Calu3 (cell line): Measurements from ENCODE around the gene IRF2. TPM values are rescaled to one million over a fixed set of nuclear protein-coding genes. Genes with fewer than 3 reads are reported as not detected.

Experiments
- BruUV-seq: library from RNA; stranded (reverse); fragments of 400-500 nt; replicated peaks from 2 replicates; lab custom pipeline; 2021; lab: Mats Ljungman, UMichigan
- CTCF ChIA-PET: fragments of 300-600 bp; sonication (Branson Sonifier 250); formaldehyde crosslinking; loops from one replicate; lab custom pipeline; 2022; ENCODE audit warnings: antibody characterized with exemption; lab: Charles Lee
- DNase-seq: peaks from one replicate; pipeline ENCODE4 v3.0.0; 2022
- H3K27ac Mint-ChIP-seq: one replicate; pipeline ENCODE4 v1.8.0; 2022; ENCODE audit warnings: mixed read lengths; ENCODE audit not compliant: unreplicated experiment
- H3K27me3 Mint-ChIP-seq: one replicate; pipeline ENCODE4 v1.8.0; 2022; ENCODE audit warnings: mixed read lengths; ENCODE audit not compliant: unreplicated experiment
- H3K36me3 Mint-ChIP-seq: one replicate; pipeline ENCODE4 v1.8.0; 2022; ENCODE audit warnings: mild to moderate bottlenecking, moderate library complexity, mixed read lengths; ENCODE audit not compliant: insufficient read depth, unreplicated experiment
- H3K4me1 Mint-ChIP-seq: one replicate; pipeline ENCODE4 v1.8.0; 2022; ENCODE audit warnings: mild to moderate bottlenecking, low read depth, mixed read lengths; ENCODE audit not compliant: unreplicated experiment
- H3K4me3 Mint-ChIP-seq: one replicate; pipeline ENCODE4 v1.8.0; 2022; ENCODE audit warnings: mild to moderate bottlenecking, low read depth, moderate library complexity, mixed read lengths; ENCODE audit not compliant: unreplicated experiment
- H3K9me3 Mint-ChIP-seq: one replicate; pipeline ENCODE4 v1.8.0; 2022; ENCODE audit warnings: low read depth, mixed read lengths; ENCODE audit not compliant: unreplicated experiment
- intact Hi-C: fragments of 100-400 bp; cut with micrococcal nuclease; formaldehyde crosslinking; loops from one replicate; pipeline ENCODE4 v1.10.0; 2022; ENCODE audit not compliant: unreplicated experiment
- total RNA-seq: library from RNA; stranded (reverse); gene quantifications from 2 replicates; pipeline ENCODE4 v1.2.3, GENCODE V29; 2022
- TF ChIP-seq, protein P1 (sequence below): fragments of 200-600 bp; IDR thresholded peaks from one replicate; pipeline ENCODE4 v1.8.0; 2022; ENCODE audit warnings: antibody characterized with exemption; ENCODE audit not compliant: unreplicated experiment

Gene IRF2
- total RNA-seq, 1 experiment from 2014 or later = 27.3 TPM

GRCh38 chr4:184470785-184471110 lies 3.6 kb downstream of the IRF2 start:
- CTCF ChIA-PET = interaction anchor here (0.7 kb wide), 1 partner anchor 432 kb away, joined by 3 read pairs; no protein-coding TSS in a partner anchor

GRCh38 chr4:184466634-184467033 lies 7.7 kb downstream of the IRF2 start:
- Mint-ChIP-seq H3K9me3 (no peaks in the 10 kb centered on the region), H3K4me3 (no peak overlapping the region), H3K36me3 (peaks cover 6% of the 10 kb centered on the region), H3K27ac (no peak overlapping the region), H3K27me3 (no peaks in the 10 kb centered on the region), H3K4me1 (no peaks in the 10 kb centered on the region)
- intact Hi-C loops = no loop called here
- DNase-seq = no peak
- TF ChIP-seq, protein P1, sequence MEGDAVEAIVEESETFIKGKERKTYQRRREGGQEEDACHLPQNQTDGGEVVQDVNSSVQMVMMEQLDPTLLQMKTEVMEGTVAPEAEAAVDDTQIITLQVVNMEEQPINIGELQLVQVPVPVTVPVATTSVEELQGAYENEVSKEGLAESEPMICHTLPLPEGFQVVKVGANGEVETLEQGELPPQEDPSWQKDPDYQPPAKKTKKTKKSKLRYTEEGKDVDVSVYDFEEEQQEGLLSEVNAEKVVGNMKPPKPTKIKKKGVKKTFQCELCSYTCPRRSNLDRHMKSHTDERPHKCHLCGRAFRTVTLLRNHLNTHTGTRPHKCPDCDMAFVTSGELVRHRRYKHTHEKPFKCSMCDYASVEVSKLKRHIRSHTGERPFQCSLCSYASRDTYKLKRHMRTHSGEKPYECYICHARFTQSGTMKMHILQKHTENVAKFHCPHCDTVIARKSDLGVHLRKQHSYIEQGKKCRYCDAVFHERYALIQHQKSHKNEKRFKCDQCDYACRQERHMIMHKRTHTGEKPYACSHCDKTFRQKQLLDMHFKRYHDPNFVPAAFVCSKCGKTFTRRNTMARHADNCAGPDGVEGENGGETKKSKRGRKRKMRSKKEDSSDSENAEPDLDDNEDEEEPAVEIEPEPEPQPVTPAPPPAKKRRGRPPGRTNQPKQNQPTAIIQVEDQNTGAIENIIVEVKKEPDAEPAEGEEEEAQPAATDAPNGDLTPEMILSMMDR = no peak
- no TSS peak for BruUV-seq
- CTCF ChIA-PET = no interaction called here

More at GRCh38 chr4:184470785-184471110, 3.6 kb downstream of the IRF2 start:
- Mint-ChIP-seq H3K9me3 (no peaks in the 10 kb centered on the region), H3K4me3 (no peak overlapping the region), H3K27me3 (no peaks in the 10 kb centered on the region), H3K4me1 (no peaks in the 10 kb centered on the region), H3K27ac (no peak overlapping the region), H3K36me3 (peaks cover 39% of the 10 kb centered on the region)
- BruUV-seq = no TSS peak
- no peak for DNase-seq
- intact Hi-C loops = loop anchor here (5.0 kb wide), 1 partner anchor 123 kb away; no protein-coding TSS in a partner anchor
- TF ChIP-seq, protein P1 = no peak

DNA sequence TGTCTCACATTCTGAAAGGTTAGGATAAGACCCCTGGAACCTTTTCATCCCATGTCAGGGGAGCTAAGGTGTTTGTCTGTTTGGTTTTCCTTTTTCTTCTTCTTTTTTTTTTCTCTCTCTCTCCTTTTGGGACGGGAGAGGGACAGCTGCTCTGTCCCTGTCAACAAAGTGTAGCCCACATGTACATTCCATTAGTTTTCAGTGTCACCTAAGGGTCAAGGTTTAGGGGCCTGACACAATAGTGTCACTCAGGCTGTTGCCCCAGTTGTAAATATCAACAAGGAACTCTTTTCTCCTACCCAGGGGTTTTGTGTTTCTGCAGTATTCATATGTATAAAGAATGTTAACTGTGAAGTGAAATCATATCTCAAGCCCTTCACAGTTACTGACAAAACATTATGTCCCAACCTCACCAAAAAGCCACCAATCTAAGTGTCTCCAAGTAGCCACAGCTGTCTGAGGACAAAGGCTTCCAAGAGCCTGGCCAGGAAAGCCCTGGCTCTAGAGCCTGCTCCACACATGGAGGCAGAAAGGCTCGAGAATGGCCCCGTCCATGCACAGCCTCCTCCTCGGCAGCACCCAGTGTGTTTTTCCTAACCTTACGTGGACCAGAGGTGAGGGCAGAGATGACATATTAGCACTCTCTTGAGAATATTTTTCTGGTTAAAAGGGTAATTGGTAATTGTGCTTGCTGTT lies 9.4 kb downstream of the IRF2 start:
- Mint-ChIP-seq H3K4me3 (no peak overlapping the region), H3K27ac (no peak overlapping the region), H3K27me3 (no peaks in the 10 kb centered on the region), H3K36me3 (peaks cover 6% of the 10 kb centered on the region), H3K9me3 (no peaks in the 10 kb centered on the region), H3K4me1 (no peaks in the 10 kb centered on the region)
- intact Hi-C loops = no loop called here
- DNase-seq = no peak
- BruUV-seq = no TSS peak
- TF ChIP-seq, protein P1 = no peak
- CTCF ChIA-PET = interaction anchor here (0.7 kb wide), 1 partner anchor 199 kb away, joined by 4 read pairs; no protein-coding TSS in a partner anchor

GRCh38 chr4:184463856-184464255 lies 10.5 kb downstream of the IRF2 start:
- CTCF ChIA-PET = no interaction called here
- intact Hi-C loops = no loop called here
- Mint-ChIP-seq H3K4me1 (no peaks in the 10 kb centered on the region), H3K27ac (no peak overlapping the region), H3K36me3 (peaks cover 6% of the 10 kb centered on the region), H3K27me3 (no peaks in the 10 kb centered on the region), H3K9me3 (no peaks in the 10 kb centered on the region), H3K4me3 (no peak overlapping the region)
- TF ChIP-seq, protein P1 = no peak
- no peak for DNase-seq
- BruUV-seq = no TSS peak
